GOT3 (cell line): ENCODE results near the gene TBC1D14.
"Not testable (repeated sequence)": the region's sequence is repeated elsewhere in the genome, so short reads cannot be mapped to it uniquely, and the experiment has no call there.

Experiments used
- DNase-seq: peaks from one replicate; lab custom pipeline; 2025; ENCODE audit warnings: mixed read lengths; lab: John Stamatoyannopoulos, UW

Gene TBC1D14

DNA sequence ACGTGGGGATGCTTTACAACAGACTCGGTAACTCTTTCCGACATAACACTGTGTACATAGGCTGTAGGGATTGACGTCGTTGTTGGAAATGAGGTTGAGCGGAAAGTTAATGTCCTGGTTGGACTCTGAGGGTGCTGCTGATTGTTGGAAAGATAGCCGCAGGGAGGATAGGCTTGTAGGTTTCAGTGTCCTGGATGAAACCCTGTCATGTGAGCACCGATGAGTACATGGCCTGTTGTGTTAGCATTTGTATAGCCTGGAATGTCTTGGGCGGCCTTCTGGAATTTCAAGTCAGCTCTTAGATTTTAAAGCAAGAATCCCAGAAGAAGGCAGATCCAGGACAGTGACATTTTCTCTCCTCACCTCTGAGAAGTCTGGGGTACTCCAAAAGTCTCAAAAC, 63.3 kb downstream of the TBC1D14 start:
- no peak for DNase-seq

DNA sequence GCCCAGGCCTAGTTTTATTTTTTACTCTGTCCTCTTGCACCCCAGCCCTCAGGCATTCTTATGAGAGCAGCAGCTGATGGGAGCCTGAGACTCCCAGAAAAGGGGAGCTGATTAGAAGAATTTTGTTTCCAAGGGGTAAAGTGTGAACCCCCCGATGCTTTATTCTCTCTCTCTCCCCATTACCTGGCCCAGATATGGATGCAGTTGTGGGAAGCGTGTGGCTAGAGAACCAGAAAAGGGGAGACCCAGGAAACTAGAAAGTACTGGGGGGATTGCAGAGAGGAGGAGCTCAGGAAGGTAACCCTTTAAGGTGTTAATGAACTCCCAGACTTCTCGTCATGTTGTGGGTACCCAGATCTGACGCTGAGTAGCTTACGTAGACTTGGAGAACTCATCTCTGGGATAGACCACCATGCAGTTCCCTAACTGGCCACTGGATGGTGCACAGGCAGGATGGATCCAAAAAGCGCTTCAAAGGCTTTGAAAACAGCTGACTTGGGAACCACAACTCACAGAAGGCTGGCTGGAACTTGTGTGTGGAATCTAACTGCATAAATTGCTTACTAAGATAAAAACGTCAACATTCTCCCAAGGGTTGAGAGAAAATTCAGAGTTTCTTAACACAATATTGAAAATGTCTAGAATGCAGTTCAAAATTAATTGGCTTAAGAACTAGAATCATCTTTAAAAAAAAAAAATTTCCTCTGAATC, 64.7 kb downstream of the TBC1D14 start:
- peak; percentile 53 for DNase-seq

DNA sequence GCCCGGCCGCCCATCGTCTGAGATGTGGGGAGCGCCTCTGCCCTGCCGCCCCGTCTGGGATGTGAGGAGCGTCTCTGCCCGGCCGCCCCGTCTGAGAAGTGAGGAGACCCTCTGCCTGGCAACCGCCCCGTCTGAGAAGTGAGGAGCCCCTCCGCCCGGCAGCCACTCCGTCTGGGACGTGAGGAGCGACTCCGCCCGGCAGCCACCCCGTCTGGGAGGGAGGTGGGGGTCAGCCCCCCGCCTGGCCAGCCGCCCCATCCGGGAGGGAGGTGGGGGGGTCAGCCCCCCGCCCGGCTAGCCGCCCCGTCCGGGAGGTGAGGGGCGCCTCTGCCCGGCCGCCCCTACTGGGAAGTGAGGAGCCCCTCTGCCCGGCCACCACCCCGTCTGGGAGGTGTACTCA, 68.2 kb downstream of the TBC1D14 start:
- not testable (repeated sequence) for DNase-seq

DNA sequence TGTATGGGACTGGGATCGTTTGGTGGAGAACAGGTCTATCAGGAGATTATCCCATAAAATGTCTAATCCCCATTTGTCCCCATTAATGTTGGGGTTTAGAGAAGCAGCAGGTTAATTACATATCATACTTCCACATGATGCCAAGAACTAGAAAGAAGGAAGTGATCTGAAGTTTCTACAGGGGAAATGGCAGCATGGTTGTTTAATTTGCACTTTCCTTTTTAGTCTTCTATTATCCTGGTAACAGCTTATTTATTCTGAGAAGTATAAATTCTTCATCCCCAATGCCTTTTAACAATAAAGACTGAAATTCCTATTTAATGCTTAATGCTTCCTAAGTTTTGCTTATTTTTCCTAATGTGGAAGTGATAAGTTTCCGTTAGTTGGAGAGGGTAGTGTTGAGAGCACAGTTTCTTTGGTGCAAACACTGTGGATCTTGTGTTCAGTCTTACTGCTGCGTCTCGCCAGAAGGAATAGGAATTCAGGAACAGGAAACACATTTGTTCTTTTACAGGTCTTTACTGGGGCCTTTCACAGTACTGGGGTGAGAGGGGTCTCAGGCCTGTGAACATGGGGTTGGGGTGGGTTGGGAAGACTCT, 74.0 kb downstream of the TBC1D14 start:
- DNase-seq = no peak

DNA sequence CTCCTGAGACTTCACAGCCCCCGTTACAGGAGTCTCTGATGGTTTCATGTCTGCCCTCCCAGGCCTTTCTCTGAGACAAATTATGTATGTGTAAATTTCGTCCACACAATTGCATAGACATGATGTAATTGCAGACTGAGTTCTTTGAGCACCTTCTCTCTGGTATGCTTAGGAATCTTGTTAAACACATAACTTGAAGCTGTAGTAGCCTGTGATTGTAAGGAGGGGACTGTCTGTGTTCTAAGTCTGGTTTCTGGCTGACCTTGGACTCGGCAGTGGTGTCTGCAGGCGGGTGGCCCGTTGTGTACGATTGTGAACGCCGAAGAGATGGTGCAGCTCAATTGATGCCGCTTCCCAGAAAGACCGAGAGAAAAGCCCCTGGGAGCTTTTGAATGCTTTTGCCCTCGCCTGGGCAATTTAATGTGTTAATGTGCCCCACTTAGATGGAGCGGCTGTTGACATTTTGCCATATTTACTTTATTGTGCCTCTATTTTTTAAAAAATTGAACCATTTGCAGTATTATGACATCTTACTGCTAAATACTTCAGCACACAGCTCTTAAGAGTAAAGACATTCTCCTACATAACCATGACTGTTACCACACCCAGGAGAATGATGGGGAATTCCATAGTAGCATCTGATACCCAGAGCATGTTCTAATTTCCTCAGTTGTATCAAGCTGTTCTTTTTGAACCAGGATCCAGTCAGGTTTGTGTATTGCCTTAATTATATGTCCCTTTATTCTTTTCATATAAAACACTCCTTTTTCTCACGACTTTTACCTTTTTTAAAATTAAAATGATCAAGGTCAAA, 75.2 kb downstream of the TBC1D14 start:
- no peak for DNase-seq

DNA sequence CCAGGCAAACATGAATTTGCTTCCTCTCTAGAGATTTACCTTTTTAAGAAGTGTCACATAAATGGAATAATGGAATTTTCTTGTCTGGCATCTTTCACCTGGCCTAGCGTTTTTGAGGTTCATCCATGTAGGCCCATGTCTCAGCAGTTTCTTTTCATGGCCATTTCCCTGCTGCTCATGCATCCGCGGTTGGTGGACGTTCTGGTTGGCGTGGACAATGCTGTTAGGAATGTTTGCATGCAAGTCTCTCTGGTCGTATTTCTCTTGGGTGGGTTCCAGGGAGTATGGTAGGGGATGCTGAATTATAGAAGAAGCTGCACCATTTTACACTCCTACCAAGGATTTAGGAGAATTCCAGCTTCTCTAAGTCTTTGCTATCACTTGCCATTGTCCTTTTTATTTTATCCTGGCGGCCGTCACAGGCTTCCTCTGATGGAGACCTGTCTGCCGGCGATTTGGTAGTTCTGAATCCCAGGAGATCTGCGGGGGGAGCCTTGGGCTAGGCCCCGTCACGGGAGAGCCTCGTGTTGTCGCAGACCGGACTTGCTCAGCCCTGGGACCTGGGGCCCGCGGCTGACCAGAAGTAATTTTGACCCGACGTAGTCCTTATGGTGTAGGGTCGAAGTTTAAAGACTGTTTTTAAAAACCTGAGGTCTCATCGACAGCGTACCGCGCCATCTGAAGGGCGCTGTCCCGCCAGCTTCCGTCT, 76.6 kb downstream of the TBC1D14 start:
- DNase-seq = no peak

DNA sequence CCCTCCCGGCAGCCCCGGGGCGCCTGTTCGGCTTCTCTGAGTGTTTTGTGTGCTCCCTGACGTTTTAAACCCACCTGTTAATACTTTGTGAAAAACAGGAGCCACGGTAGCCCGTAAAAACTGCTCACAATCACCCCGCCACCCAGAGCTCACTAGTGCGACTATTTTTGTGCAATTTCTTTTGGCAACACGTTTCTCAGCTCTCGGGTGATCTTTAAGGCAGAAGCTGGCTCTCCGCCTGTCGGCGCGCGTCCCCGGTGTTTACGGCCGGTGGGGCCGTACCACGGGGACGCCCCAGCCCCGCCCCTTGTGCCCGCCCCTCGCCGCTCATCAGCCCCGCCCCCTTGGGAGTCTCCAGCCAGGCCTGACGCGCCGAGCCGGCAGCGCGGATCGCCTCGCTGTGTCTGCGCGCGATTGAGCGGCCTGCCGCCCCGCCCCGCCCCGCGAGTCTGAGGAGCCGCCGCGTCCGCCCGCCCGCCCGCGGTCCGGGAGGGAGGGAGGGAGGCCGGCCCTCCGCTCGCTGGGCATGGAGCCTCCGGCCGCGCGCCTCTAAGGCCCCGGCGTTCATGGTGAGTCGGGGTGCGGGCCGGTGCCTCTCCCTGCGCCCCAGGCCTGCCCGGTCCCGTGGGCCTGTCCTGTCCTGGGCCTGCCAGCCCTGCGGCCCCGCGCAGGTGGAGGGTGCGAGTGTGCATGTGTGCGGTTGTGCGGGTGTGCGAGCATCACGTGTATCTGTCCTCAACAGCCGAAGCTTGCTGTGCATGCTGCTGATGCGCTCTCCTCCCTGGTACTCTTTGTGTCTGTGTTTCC, 77.4 kb downstream of the TBC1D14 start:
- peak; percentile 86 for DNase-seq

DNA sequence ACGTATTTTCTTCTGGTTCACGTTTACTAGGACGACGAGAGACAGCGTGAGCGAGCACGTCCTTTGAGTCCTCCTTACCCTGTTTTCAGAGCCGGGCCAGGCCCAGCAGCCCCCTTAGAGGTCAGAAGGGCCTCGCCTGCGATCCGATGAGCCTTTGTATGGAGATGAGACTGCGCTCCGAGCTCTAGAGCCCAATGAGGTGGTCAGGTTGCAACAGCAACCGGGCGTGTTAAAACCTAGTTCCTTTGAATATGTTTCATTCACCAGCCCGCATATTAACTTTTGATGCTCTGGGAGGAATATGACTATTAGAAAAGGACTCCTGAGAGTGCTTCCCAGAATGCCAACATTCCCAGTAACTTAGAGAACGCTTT, 77.9 kb downstream of the TBC1D14 start:
- no peak for DNase-seq

DNA sequence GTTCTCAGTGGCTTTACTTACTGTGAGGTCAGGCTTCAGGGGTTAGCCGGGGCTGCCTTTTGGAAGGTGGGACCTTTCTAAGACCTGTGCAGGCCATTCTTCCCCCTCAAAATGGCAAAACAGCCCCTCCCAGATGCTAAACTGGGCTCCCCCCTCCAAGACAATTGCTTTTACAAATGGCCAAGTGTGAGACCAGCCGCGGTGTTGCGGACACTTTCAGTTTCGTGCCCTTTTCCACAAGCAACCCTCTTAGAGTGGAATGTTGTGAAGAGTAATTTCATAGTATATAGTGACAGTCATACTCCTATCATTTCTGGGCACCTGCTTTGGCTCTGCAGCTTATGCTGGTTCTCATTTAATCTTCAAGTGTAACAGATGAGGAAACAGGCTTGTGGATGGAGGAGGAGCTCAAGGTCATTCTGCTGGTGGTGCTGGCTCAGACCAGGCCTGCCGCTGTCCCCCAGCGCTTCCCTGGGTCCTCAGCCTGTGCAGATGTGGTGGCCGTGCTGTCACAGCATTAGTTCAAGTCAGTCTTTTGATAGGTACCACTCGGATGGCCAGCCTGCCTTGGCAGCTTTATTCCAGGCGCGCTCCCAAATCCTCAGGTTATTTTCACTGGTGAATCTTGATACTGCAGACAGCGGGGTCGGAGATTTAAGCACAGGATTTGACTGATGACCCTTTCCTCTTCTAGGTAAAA, 78.5 kb downstream of the TBC1D14 start:
- DNase-seq = no peak

DNA sequence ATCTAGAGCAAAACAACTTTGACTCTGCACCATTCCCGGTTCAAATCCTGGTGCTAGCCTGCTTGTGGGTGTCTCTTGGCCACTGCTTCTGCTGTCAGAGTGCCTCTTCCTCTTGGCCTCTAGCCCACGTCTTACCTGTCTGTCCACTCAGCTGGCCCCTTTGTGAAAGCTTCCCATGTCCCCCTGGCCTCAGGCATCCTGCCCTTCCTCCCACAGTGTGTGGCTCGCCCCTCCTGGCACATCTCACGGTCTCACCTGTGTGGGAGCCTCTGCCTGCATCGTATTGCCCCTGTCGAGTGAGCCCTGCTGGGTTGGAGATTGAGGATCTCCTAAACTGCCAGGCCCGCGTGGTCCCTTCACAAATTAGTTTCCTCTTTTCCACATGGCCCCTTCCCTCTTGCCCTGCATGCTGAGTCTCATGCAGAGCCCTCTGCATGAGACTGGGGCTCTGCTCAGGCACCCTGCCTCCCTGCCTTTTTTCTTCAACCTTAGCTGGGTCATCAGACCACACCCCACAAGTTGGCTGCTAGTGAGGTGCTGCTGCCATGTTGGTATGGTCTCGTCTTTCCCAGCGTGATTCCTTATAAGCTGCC, 79.8 kb downstream of the TBC1D14 start:
- DNase-seq = no peak

DNA sequence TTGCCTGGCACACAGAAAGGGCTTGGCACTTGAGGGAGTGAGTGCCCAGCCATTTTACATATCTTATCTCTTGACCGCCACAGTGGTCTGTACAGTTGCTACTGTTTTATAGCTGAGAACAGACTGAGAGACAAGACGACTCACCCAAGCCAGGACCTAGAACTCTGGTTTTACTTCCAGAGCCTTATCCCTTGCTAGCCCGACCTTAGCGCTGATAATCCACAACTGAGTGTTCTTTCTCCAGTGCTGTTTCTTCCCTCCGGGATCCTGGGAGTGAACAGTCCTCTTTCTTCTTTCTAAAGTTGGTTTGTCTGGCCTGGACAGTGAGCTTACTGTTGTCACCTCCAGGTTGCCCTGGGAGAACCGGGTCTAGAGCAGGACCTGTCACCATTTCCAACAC, 81.0 kb downstream of the TBC1D14 start:
- DNase-seq = no peak

DNA sequence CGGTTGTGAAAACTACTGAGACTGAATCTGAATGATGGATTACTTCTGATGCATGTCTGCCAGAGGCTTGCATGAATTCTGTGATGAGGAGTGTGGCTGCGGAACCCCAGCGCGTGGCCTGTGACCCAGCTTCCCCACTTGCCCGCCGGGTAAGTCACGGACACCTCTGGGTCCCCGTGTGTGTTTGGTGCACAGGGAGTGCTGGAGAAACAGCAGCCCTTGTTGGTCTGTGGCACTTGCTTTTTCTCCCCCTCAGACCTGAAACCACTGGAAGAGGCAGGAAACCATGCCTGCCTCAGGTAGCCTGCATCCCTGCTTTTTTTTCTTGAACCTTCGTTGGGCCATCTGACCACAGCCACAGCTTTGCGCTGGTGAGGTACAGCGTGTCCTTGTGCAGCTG, 81.6 kb downstream of the TBC1D14 start:
- no peak for DNase-seq

DNA sequence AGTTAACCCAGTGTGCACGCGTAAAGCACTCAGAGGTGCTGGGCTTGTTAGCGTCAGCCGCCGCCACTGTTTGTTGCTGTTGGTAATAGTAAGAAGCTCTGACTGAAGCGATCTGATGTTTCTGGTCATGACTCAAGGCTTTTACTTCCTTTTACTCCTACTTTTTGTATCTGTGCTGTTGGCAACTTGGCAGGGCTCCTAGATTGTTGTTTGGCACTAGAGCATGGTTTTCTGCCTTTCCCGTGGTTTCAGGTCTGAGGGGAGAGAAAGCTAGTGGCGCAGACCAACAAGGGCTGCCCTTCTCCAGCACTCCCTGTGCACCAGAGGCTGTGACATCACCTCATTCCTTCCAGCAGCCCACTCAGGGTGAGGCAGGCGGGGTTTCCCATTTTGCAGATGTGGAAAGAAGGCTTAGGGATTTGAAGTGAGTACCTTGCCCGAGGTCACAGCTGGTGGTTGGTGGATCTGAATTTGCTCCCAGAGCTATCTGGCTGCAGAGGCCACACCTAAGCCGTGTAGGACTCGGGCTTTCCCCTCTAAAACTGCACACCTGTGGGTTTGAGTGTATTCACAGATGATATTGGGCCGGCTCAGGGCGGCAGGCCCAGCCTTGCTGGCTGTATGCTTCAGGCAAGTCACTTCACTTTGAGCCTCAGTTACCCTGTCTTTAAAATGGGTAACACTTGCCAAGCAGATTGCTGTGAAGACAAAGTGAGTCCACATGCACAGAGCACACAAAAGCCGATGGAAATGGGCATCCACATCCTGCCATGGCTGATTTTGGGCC, 82.3 kb downstream of the TBC1D14 start:
- DNase-seq = peak; percentile 20

DNA sequence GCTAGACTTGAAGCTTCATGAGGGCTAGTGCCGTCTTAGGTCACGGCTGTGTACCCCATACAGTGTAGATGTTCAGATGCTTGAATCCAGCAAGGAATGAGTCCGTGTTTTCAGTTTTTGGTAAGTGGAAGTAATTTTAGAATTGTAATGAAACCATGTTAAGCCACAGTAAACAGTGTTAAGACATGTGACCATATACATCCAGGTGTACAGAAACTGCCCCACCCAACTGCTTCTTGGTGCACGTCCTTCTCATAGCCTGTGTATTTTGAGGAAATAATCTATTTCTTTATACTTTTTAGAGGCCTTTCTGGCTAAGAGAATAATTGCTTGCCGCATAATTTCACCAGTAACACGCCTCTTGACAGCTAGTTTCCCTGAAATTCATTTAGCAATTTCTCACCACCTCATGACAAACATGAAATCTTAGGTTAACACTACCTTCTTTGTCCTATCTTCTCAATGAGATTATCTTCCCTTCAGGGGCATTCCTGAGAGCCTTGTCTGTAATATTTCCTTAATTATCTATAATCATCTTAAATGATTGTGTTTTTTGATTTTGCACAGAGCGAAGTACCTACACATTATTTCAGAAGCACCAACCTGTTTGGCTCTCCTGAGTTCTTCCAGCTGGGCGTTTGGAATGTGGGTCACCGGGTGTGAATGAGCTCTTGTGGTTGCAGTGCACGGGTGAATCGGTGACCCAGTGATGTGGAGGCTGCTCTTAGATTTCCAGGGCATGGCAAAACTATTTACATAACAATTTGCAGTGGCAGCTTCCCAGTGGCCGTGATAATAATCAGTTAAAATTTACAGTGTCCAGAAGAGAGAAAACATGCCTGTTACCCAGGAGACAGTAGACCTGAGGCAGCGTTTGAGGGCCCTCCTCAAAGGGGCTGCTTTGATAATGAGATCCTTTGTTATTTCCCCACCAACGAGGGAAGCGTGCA, 83.4 kb downstream of the TBC1D14 start:
- no peak for DNase-seq

DNA sequence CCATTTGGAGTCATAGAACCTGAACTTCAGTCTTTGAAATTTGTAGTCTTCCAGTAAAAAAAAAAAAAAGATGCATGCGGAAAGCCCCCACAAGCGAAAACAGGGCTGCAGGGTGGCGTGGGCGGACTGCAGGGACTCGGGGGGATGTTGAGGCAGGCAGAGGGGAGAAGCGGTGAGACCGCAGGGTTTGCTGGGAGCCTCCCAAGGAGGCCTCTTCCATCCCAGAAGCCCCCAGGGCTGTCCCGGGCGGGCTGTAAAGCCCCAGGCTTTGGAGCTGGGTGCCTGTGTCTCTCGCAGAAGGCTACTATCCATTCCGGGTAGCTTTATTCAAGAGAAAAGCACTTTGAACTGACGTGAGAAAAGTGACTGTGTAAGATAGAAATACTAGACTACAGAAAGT, 86.9 kb downstream of the TBC1D14 start:
- DNase-seq = no peak

DNA sequence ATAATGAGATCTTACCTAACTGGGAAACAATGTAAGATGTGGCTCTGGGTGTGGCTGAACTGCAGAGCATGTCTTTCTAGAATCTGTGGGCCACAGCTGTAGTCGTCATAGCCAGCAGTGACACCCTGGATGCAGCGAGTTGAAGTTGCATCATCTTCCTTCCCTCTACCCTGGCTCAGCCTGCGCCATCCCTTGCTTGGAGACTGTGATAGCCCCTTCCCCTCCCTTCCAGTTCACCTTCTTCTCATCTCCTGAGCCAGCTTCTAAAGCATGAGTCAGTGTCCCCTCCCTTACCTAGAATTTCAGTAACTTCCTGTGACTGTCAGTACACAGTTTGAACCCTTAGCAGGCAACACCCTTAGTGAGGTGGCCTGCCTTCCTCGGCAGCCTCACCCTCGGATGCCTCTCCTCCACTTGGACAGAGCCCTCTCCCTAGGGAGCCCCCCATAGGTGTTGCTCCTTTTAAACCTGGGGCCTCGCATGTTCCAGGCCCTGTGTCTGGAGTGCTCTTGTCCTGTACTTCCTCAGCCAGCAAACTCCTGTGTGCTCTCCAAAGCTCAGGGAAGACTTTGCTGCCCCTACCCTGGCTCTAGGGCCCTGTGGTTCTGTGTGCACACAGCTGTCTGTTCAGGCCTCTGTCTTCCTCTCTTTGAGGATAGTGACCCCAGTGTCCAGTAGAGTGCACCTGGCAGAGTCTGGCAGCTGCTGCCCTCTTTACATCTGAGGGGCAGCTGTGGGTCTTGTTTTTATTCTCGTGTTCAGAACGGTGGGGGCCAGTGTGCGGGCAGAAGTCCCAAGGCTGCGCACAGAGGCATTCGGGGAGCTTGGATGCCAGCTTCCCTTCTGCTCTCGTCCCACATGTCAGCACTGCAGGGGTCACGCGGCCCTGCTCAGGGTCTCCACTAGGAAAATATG, 89.8 kb downstream of the TBC1D14 start:
- no peak for DNase-seq

DNA sequence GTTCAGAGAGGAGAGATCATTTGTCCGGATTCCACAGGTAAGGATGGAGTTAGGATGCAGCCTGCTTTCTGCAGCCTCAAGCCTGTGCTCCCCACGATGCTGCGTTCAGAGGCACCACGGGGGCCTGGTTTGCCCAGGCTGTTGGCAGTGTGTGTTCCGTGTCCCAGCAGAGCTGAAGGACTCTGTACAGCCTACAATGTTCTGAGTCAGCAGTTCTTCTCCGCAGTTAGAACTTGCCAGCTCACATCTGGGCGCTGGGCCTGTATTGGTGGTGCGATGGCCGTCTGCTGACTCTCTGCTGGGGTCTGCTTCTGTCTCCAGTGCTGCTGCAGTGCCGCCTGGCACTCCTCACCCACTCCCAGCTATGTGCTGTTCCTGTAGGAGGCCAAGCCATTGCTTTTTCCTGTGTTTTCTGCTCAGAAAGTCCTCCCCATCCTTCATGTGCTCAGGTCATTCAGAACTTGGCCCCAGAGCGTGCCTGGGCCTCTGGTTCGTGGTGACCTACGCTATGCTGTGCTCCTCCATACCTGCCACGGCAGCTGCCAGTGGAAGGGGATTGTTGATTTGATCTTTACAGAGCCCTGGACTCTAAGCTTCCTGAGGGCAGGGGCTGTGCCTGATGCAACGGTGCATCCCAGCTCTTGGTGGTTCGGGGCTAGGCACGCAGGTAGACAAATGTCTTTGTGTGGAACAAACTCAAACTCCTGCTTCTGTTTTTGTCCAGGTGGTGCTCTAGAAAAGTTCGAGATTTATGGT, 91.0 kb downstream of the TBC1D14 start:
- no peak for DNase-seq
